ENCODE results near the gene NCK1.

DNA sequence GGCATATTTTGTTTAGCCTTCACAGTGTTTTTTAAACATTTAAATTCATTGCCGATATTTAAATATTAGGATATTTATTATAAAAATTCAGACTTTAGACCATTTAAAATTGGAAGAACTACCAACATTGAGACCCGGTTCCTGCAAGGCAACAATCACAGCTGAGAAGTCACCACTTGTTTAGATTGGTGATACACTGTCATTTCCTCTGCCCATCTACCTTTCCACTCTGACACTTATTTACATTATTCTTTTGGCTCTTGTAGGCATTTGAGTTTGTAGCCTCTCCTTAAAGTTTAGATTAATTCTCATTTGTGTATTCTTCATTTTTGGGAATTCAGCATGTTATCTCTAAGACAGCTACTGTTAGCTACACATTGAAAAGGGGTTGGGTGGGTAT, 85.5 kb downstream of the NCK1 start:
- TF ChIP-seq ZNF274 (IDR thresholded peaks at IDR 0.05; ENCODE audit: low read depth, low read length) (no peak), SUZ12 (IDR thresholded peaks at IDR 0.05; ENCODE audit: extremely low read depth, insufficient read depth, insufficient read length) (no peak)

All from NT2/D1 (cell line).